Dedifferentiated amniotic fluid mesenchymal stem cell (primary cell): ENCODE results near the gene FKBP8.

Experiments used
- DNase-seq: peaks from one replicate; pipeline ENCODE4 v3.0.0-alpha.2; 2016; ENCODE audit errors: extremely low spot score

FKBP8 gene

GRCh38 chr19:18521692-18522123 lies 21.7 kb downstream of the FKBP8 start, which contains the start of gene ELL:
Gene ELL, minus strand, starts transcription at chr19:18522070. Its CDS starts 15 bp downstream, at chr19:18522055.
- no peak for DNase-seq

DNA sequence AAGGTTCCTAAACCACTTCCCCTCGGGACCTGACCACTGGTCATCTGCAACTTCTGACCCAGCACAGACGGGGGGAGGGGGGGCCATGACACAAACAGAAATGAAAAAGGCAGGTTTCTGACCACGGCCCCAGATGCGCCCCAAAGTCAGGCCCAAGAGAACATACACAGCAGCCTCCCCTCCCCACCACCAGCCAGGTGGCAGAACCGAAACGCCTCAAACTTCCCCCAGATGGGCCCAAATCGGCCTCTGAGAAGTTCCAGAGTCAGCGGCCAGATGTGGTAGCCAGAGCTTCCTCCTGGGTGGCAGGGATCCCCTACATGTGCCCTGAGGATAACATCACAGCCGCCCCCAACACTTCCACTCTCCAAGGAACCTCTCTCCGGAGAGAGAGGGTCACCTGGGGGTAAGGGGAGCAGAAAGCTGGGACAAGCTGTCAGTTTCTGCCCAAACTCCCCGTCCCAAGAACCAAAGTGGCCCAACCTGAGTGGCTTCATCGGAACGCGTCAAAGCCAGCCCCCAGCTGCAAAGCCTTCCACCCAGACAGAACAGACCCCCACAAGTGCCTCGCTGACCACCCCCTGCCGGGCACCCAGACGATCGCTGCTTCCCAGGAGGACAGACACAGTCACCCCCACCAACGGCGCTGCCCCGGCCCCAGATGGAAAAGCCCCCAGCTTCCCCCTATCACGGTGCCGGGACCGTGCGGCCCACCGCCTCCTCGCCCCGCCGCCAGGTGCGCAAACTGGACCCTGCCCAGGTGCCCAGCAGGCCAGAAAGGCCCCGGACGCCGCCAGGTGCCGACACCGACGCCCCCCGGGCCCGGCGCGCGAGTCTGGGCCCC lies 22.3 kb downstream of the FKBP8 start:
- DNase-seq: peak; percentile 29

DNA sequence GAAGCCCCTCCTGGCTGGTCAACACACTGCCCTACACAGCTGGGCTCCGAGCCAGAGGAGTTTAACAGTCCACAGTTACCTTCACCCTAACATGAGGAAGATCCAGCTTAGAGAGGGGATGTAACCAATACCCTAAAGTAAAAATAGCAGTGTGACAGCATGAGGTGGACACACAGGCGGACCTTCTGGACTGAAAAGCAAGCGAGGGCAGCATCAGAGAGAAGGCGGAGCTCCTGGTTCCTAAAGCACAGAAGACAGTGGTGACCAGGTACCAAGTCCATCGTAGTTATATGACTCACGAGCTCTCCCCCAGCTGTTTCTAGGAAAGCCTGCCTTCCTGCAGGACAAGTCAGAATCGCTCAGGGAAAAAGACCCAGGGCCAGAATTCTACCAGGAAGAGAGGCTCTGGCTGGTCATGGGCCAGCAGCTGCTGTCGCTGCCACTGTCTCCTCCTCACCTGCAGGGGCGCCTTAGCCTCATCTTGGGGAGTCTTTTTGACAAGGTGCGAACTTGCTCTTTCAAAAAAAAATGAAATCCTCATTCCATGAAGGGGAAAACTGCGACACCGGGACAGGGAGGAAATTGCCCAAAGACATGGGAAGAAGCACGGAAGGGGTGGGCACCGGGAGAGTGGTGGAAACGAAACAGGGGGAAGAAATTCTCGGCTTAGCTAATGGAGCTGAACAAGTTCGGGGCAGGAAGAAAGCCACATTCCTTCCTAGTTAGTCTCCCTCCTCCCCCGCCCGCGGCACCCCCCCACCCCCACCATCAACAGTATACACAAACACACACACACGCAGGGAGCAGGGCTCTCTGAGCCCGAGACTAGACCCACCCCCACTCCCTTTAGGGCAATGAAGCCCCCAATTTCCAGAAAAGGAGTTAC lies 23.2 kb downstream of the FKBP8 start:
- peak; percentile 58 for DNase-seq

DNA sequence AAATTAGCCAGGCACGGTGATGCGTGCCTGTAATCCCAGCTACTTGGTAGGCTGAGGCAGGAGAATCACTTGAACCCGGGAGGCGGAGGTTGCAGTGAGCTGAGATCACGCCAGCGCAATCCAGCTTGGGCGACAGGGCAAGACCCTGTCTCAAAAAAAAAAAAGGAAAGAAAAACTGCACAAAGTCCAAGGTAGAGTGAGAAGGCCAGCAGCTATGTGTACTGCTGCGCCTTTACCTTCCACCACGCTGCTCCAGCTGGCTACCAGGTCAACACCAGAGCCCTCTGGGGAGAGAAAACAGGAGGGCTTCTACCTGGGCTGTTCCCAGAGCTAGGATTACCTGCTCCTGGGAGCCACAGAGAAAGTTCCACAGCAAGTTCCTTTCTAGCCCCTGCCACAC lies 24.7 kb downstream of the FKBP8 start:
- no peak for DNase-seq

DNA sequence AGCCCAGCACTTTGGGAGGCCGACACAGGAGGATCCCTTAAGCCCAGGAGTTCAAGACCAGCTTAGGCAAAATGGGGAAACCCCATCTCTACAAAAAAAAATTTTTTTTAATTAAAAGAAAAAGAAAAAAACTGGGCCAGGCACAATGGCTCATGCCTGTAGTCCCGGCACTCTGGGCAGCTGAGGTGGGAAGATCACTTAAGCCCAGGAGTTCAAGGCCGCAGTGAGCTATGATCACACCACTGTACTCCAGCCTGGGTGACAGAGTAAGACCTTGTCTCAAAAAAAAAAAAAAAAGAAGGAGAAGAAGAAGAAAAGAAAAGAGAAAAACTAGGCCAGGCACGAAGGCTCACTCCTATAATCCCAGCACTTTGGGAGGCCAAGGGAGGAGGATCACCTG lies 25.8 kb downstream of the FKBP8 start:
- no peak for DNase-seq

- DNase-seq: no peak
Measured at GRCh38 chr19:18515959-18516358, 27.4 kb downstream of the FKBP8 start.

DNA sequence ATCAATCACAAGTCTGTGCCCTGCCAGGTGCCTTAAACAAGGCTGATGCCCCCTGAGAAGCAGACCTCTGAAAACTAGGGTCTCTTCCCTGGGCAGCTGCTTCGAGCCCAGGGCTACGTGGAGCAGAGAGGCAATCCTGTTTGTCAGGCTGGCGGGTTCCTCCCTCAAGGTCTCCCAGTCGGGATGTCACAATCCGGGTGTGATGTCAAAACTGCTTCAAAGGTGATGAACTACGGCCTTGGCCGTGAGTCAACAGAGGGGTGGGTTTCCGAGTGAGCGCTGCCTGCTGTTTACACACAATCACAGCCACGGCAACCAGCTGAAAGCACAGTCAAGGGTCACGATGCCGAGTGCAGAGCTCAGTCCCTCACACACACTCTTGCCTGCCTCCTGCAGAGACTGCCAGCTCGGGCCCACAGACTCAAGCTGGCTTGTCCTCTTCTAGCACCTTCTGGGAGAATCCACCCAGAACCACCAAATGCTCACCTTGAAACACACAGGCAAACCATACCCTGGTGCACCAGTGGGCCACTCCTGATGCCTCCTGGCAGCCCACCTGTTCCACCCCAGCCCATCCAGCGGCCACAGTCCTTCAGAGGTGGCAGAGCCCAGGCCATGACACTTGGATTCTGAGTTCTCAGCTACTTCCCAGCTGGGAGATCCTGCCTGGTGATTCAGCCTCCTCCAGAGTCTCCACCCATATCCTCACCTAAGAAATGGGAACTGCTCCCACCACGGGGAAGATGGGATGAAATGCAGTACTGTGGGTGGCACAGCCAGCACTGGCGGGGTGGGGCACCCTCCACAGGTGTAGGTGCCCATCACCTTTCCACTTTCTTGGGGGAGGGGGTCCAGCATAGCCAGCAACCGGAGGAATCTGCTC lies 28.3 kb downstream of the FKBP8 start:
- DNase-seq: no peak

GRCh38 chr19:18513868-18514267 lies 29.5 kb downstream of the FKBP8 start:
- DNase-seq: no peak

DNA sequence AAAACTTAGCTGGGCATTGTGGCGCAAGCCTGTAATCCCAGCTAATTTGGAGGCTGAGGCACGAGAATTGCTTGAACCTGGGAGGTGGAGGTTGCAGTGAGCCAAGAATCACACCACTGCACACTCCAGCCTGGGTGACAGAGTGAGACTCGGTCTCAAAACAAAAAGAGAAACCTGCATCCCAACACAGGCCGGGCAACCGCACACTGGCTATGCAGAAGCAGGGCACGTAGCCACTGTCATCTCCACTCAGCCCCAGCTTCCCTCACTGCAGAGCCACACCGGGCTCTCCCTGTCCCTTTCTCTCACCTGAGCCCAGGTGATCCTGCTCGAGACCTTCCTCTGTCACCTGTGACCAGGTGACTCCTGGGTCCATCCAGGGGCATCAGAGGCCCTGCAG lies 33.2 kb downstream of the FKBP8 start:
- no peak for DNase-seq

DNA sequence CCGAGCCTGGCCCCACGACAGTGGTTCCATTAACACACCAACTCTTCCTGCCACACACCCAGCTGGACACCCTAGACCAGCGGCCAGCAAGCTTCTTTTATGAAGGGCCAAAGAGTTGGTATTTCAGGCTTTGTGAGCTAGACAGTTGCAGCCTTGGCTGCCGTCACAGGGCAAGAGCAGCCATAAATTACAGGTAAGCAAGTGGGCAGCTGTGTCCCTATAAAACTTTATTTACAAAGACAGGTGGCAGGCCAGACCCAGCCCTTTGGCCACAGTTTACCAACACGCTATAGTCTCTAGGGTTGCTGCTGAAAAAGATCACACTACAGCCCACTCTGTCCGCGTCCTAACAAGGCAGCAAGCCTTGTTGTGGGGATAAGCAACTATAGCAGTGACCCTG lies 34.8 kb downstream of the FKBP8 start:
- no peak for DNase-seq

GRCh38 chr19:18507727-18508440 lies 35.5 kb downstream of the FKBP8 start:
- DNase-seq: no peak

DNA sequence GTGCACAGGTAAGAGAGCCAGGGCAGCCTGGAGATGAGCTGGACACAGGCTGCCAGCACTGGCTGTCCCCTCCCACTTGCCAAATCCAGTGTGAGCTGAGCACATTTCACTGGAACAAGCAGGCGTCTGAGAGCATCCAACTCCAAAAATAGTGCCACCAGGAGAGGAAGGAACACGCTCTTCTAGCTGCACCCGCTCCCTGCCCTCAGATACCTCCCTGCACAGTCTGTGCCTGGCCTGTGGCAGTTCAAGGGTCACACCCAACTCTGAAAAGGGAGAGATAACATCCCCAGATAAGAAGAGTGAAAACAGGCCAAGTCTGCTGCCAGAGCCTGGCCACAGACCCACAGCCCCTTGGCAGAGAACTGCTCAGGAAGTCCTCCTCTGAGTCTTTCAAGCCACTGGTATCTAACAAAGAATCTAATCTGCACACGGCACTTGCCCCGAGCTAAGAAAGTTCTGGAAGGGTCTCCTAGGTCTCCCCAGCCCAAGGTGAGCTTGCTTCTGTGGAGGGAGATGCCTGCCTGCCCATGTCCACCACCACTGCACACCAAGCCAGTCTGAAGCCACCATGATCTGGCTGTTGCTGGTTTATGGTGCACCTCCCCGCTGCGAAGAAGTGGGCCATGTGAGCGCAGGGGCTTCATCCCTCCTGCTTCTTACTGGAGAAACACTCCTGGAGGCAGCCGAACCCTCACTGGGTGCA lies 36.2 kb downstream of the FKBP8 start:
- DNase-seq: no peak

DNA sequence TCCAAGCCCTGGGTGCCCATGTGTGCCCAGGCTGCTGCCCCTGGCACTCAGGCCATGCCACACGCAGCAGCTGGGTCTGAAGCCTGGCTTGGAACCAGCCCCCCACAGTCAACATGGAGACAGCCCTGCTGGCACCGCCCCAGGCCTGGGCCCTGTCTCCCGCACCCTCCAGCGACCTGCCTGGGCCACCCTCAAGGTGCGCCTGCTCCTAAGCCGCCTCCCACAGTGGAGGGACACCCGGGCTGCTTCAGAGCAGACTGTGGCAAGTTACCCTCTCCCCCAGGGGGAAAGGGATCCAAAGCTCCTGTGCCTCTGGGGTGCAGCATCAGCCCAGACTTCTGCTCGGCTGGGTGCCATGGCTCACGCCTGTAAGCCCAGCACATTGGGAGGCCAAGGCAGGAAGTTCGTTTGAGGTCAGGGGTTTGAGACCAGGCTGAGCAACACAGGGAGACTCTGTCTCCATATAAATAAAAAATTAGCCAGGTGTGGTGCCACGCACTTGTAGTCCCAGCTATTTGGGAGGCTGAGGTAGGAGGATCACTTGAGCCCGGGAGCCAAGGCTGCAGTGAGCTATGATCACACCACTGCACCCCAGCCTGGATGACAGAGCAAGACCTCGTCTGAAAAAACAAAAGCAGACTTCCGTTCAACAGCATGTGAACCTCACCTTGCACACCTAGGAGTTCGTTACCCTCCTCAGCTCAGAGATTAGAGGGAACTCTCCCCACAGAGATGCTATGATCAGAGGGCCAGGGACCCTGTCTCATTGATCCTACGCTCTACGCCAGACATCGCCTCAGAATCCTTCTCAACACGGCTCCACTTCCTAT lies 37.1 kb downstream of the FKBP8 start:
- no peak for DNase-seq

GRCh38 chr19:18504886-18505610 lies 38.3 kb downstream of the FKBP8 start:
- no peak for DNase-seq

GRCh38 chr19:18503971-18504885 lies 39.1 kb downstream of the FKBP8 start:
- DNase-seq: no peak

DNA sequence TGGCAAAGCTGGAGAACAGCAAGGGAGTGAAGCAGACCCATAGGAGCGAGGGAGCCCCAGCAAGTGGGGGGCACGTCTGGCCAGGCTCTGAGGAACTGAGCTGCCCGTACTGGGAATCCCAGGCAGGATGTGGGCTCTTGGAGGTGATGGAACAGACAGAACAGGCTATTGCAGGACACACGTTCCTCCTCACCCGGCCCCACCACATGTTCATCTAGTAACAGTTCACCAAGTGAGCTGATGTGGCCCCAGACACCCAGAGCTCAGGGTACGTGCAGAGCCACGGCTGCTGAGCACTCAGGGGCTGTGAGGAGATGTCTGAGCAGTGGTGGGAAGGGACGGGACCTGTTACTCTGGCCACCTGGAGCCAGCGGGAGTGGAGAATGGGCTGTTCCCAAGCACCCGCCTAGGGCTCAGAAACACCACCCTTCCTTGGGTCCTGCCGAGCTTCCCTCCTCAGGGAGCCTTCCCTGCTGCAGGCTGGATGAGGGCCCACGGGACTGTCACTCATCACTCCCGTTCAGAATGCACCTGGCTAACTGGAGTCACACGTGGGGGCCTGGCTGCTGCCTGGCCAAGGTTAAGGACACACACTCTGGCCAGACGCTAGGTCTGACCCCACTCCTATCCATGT lies 39.9 kb downstream of the FKBP8 start:
- DNase-seq: no peak

DNA sequence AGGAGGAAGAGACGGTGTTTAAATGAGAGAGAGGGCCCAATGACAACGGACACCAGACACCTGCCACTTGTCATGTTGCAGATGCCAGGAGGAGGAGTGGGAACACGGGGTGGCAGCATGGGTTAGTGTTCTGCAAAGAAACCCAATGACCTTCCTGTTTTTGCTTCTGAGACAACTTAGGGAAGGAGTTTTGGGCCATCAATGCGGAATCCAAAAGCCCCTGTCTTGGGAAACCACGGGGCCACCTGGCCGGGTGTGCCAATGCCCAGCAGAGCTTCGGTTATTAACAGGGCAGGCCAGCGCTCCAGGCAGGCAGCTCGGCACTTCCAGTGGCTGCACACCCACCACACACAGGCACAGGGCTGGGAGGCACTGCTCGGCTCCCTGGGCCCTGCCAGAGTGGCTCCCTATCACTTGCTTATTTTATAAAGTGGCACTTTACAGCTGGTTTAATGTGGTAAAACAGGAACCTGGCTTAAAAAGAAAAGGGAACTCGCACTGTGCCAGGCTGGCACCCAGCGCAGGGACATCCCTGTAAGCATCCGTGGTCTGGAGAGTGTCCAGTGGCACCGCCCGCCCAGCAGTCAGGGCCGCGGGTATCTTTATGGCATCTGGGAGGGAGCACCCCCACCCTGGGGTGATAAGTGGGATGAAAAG lies 40.6 kb downstream of the FKBP8 start:
- DNase-seq: no peak
